Ovary (tissue), 9 donors: ENCODE measurements around the gene KIF21A. TPM values are rescaled to one million over a fixed set of nuclear protein-coding genes. Genes with fewer than 3 reads are reported as not detected.

Experiments used
- DNase-seq, 5 donors: peaks; one replicate each; pipeline ENCODE4 v3.0.0-alpha.2; 2019 to 2020
- H3K27ac ChIP-seq, 2 donors: fragments of 200-600 bp; one replicate each; pipeline versions ENCODE4 v1.5.1 to v1.8.0; 2019 to 2022
- H3K27me3 ChIP-seq: fragments of 200-600 bp; one replicate; pipeline ENCODE4 v1.8.0; 2022
- H3K36me3 ChIP-seq: fragments of 200-600 bp; sonication (generic); one replicate; pipeline ENCODE4 v1.5.1; 2019
- H3K4me1 ChIP-seq: one replicate; pipeline ENCODE4 v1.8.1; 2013; ENCODE audit warnings: mild to moderate bottlenecking, moderate library complexity; ENCODE audit not compliant: insufficient read depth
- H3K4me3 ChIP-seq: fragments of 200-600 bp; sonication (generic); one replicate; pipeline ENCODE4 v1.5.1; 2017
- H3K9me3 ChIP-seq, 2 donors: fragments of 200-600 bp in 1 of 2; sonication (generic) in 1 of 2; one replicate each; pipeline versions ENCODE4 v1.5.1 to v1.8.1; 2013 to 2019; ENCODE audit warnings: mild to moderate bottlenecking in 1 of 2, moderate library complexity in 1 of 2
- CTCF ChIP-seq, 3 donors: fragments of 450-650 bp in 2 of 3; fragments of 200-600 bp in 1 of 3; IDR thresholded peaks; one replicate each; pipeline versions ENCODE4 v1.5.1 to v1.8.0; 2016 to 2022; ENCODE audit warnings: antibody characterized with exemption in 3 of 3, mild to moderate bottlenecking in 1 of 3
- EP300 ChIP-seq: sonication (generic); formaldehyde crosslinking; IDR thresholded peaks from one replicate; pipeline ENCODE4 v1.6.1; 2017; ENCODE audit warnings: antibody characterized with exemption
- POLR2A ChIP-seq: fragments of 450-650 bp; IDR thresholded peaks from one replicate; pipeline ENCODE4 v1.6.1; 2017; ENCODE audit warnings: antibody characterized with exemption, mild to moderate bottlenecking, moderate library complexity
- WGBS, 3 donors: extraction: QIAGEN DNeasy Blood & Tissue Kit in 1 of 3; methylation state at CpG; one replicate each; pipeline versions ENCODE4 v1.1.5 to v1.1.7; 2013 to 2017; 5-methylcytosine and 5-hydroxymethylcytosine counted together
- intact Hi-C, 4 donors: fragments of 100-400 bp; cut with DNase I; formaldehyde crosslinking; loops; one replicate each; pipeline versions ENCODE4 v1.11.0 to v1.15.1; 2022 to 2023
- polyA plus RNA-seq, 2 donors: library from polyadenylated mRNA; stranded (reverse); fragments of 200-250 nt in 1 of 2; fragments of 350-450 nt in 1 of 2; fragmentation: Illumina TruSeq in 1 of 2; extraction: RNeasy Lipid Tissue Mini Kit (QIAGEN cat#74804) in 1 of 2; gene quantifications; one replicate each; pipeline ENCODE4 v1.2.3, GENCODE V29; 2013 to 2014
- total RNA-seq, 7 donors: library from RNA; depleted of rRNA in 2 of 7; stranded (reverse); fragments of >200 nt in 2 of 7; fragmentation: NEBNext Ultra II Directional in 3 of 7; extraction: Animal tissue kit (Norgen Biotek cat#: 25700) in 3 of 7; gene quantifications; one replicate each; pipeline versions ENCODE4 v1.1.0 to v1.2.4, GENCODE V29; 2016 to 2023
- donor health status: DM: no; HTN: no; CAD: no; lungs with moderate emphysema.
- donor health status: DM: no; HTN: no; CAD: no.
- donor health status: Bipolar disorder and iron deficiency.
- donor health status: DM: yes; HTN: yes; CAD: no.
- donor health status: DM: no; HTN: no; CAD: no.
- donor health status: DM: yes; HTN: yes; CAD: no.

KIF21A gene
- total and polyA plus RNA-seq, 9 donors, result 3.6 to 43.3 (median 11.8) TPM

- intact Hi-C loops, result no loop called here
- H3K4me1 ChIP-seq, result no peaks in the 10 kb centered on the region
- H3K27me3 ChIP-seq, result no peaks in the 10 kb centered on the region
- H3K27ac ChIP-seq, result no peak overlapping the region
- no peak overlapping the region for H3K4me3 ChIP-seq
- no peak for DNase-seq
- TF ChIP-seq EP300 (no peak), CTCF (IDR thresholded peaks at IDR 0.05) (no peak), POLR2A (no peak)
- no peaks in the 10 kb centered on the region for H3K36me3 ChIP-seq
- no peaks in the 10 kb centered on the region for H3K9me3 ChIP-seq
These were observed 128.4 kb downstream of the KIF21A start for GRCh38 chr12:39314547-39314946.

- H3K9me3 ChIP-seq, result no peaks in the 10 kb centered on the region
- H3K27me3 ChIP-seq, result no peaks in the 10 kb centered on the region
- intact Hi-C loops, result no loop called here
- H3K27ac ChIP-seq, result no peak overlapping the region
- DNase-seq, result no peak
- H3K36me3 ChIP-seq, result no peaks in the 10 kb centered on the region
- no peaks in the 10 kb centered on the region for H3K4me1 ChIP-seq
- WGBS, 3 donors, result 85 to 91% (median 86%) methylated on average over 4 of the region's 4 CpGs
- no peak overlapping the region for H3K4me3 ChIP-seq
- TF ChIP-seq CTCF (IDR thresholded peaks at IDR 0.05), result no peak
- no peak for TF ChIP-seq EP300
- no peak for TF ChIP-seq POLR2A
These were observed 133.4 kb downstream of the KIF21A start for GRCh38 chr12:39309516-39309915.

GRCh38 chr12:39301422-39301821 lies 141.5 kb downstream of the KIF21A start:
- Histone ChIP-seq H3K4me3 (no peak overlapping the region), H3K36me3 (no peaks in the 10 kb centered on the region), H3K4me1 (no peaks in the 10 kb centered on the region), H3K27me3 (no peaks in the 10 kb centered on the region), H3K9me3 (no peaks in the 10 kb centered on the region), H3K27ac (no peak overlapping the region)
- TF ChIP-seq POLR2A, result no peak
- TF ChIP-seq CTCF (IDR thresholded peaks at IDR 0.05), result no peak
- DNase-seq, result no peak
- intact Hi-C loops, result no loop called here

- Histone ChIP-seq H3K4me1 (no peaks in the 10 kb centered on the region), H3K27ac (no peak overlapping the region), H3K4me3 (no peak overlapping the region), H3K36me3 (no peaks in the 10 kb centered on the region), H3K27me3 (no peaks in the 10 kb centered on the region), H3K9me3 (no peaks in the 10 kb centered on the region)
- 81 to 87% (median 84%) methylated on average over 2 of the region's 2 CpGs for WGBS, 3 donors
- no peak for TF ChIP-seq EP300
- no peak for TF ChIP-seq POLR2A
- TF ChIP-seq CTCF (IDR thresholded peaks at IDR 0.05), result no peak
- intact Hi-C loops, result no loop called here
- DNase-seq, result no peak
These were observed 142.1 kb downstream of the KIF21A start for GRCh38 chr12:39300799-39301198.

- DNase-seq, result no peak
- no peak for TF ChIP-seq CTCF (IDR thresholded peaks at IDR 0.05)
- TF ChIP-seq POLR2A, result no peak
- no peak for TF ChIP-seq EP300
- H3K36me3 ChIP-seq, result no peaks in the 10 kb centered on the region
- WGBS, 3 donors, result 47 to 56% (median 53%) methylated on average over 1 of the region's 1 CpG
- H3K27ac ChIP-seq, result no peak overlapping the region
- no peaks in the 10 kb centered on the region for H3K27me3 ChIP-seq
- intact Hi-C loops, result no loop called here
- no peaks in the 10 kb centered on the region for H3K9me3 ChIP-seq
- no peak overlapping the region for H3K4me3 ChIP-seq
- H3K4me1 ChIP-seq, result no peaks in the 10 kb centered on the region
These were observed 145.0 kb downstream of the KIF21A start for GRCh38 chr12:39297891-39298290.
